CD14-positive monocyte (primary cell): ENCODE data around the gene TNFAIP2. TPM values are rescaled to one million over a fixed set of nuclear protein-coding genes. Genes with fewer than 3 reads are reported as not detected.

ENCODE experiments used
- DNase-seq, 3 donors: peaks; one replicate each; pipeline ENCODE4 v3.0.0-alpha.2; 2011 to 2022
- H2AFZ ChIP-seq: 2 replicates; pipeline ENCODE4 v1.6.0; 2012; ENCODE audit warnings: mild to moderate bottlenecking, low read depth, low read length, inconsistent platforms; ENCODE audit not compliant: insufficient read depth, poor library complexity, severe bottlenecking
- H3K27ac ChIP-seq, 2 donors: 1 replicate in 1 of 2; 2 replicates in 1 of 2; pipeline ENCODE4 v1.5.1; 2012 to 2013; ENCODE audit warnings: low read length in 2 of 2, control low read depth in 1 of 2, inconsistent platforms in 1 of 2, low read depth in 1 of 2, mild to moderate bottlenecking in 1 of 2
- H3K27me3 ChIP-seq, 2 donors: one replicate each; pipeline versions ENCODE4 v1.6.0 to v1.6.1; 2011 to 2013; ENCODE audit warnings: low read length in 2 of 2; ENCODE audit not compliant: control insufficient read depth in 2 of 2, insufficient read depth in 2 of 2
- H3K36me3 ChIP-seq, 2 donors: replicated peaks in 1 of 2; 1 replicate in 1 of 2; 2 replicates in 1 of 2; pipeline versions ENCODE4 v1.5.1 to v1.6.1; 2012 to 2013; ENCODE audit warnings: low read length in 2 of 2, control low read depth in 1 of 2, inconsistent platforms in 1 of 2, mild to moderate bottlenecking in 1 of 2; ENCODE audit not compliant: insufficient read depth in 2 of 2, control insufficient read depth in 1 of 2
- H3K4me1 ChIP-seq, 2 donors: 1 replicate in 1 of 2; 2 replicates in 1 of 2; pipeline versions ENCODE4 v1.5.1 to v1.6.1; 2012 to 2013; ENCODE audit warnings: low read length in 2 of 2, control low read depth in 1 of 2, inconsistent platforms in 1 of 2, mild to moderate bottlenecking in 1 of 2, moderate library complexity in 1 of 2; ENCODE audit not compliant: insufficient read depth in 2 of 2, control insufficient read depth in 1 of 2
- H3K4me2 ChIP-seq: replicated peaks from 2 replicates; pipeline ENCODE3; 2012; ENCODE audit warnings: low read length, moderate library complexity, mild to moderate bottlenecking; ENCODE audit not compliant: poor library complexity, severe bottlenecking; ENCODE audit errors: extremely low read depth
- H3K4me3 ChIP-seq, 3 experiments: fragments of 200-600 bp in 1 of 3; sonication (generic) in 1 of 3; replicated peaks in 1 of 3; 1 replicate in 2 of 3; 2 replicates in 1 of 3; pipeline ENCODE4 v1.5.1; 2011 to 2013; ENCODE audit warnings: low read length in 3 of 3, mild to moderate bottlenecking in 3 of 3, control low read depth in 2 of 3, low read depth in 2 of 3, inconsistent platforms in 1 of 3, moderate library complexity in 1 of 3
- H3K79me2 ChIP-seq: 2 replicates; pipeline ENCODE4 v1.6.0; 2012; ENCODE audit warnings: mild to moderate bottlenecking, control low read depth, inconsistent platforms, low read length, moderate library complexity; ENCODE audit not compliant: insufficient read depth
- H3K9ac ChIP-seq: 2 replicates; pipeline ENCODE4 v1.6.0; 2017; ENCODE audit warnings: low read length, mild to moderate bottlenecking; ENCODE audit not compliant: insufficient read depth, poor library complexity, severe bottlenecking
- H3K9me3 ChIP-seq, 2 donors: replicated peaks in 1 of 2; 1 replicate in 1 of 2; 2 replicates in 1 of 2; pipeline versions ENCODE4 v1.5.1 to v1.6.1; 2012 to 2013; ENCODE audit warnings: low read length in 2 of 2, control low read depth in 1 of 2; ENCODE audit not compliant: control insufficient read depth in 1 of 2, insufficient read depth in 1 of 2
- H4K20me1 ChIP-seq: 2 replicates; pipeline ENCODE4 v1.6.0; 2012; ENCODE audit warnings: mild to moderate bottlenecking, low read length, control low read depth, moderate library complexity; ENCODE audit not compliant: insufficient read depth
- H3K27ac Mint-ChIP-seq, 7 donors: one replicate each; pipeline ENCODE4 v1.8.0; 2020; ENCODE audit warnings: mild to moderate bottlenecking in 7 of 7, mixed read lengths in 7 of 7, moderate library complexity in 6 of 7, inconsistent platforms in 2 of 7
- H3K27me3 Mint-ChIP-seq, 3 donors: one replicate each; pipeline ENCODE4 v1.8.0; 2021 to 2022; ENCODE audit warnings: low read depth in 3 of 3, mild to moderate bottlenecking in 3 of 3, mixed read lengths in 3 of 3, moderate library complexity in 3 of 3, inconsistent platforms in 1 of 3
- H3K36me3 Mint-ChIP-seq, 2 donors: one replicate each; pipeline ENCODE4 v1.8.0; 2020; ENCODE audit warnings: mixed read lengths in 2 of 2, inconsistent platforms in 1 of 2, mild to moderate bottlenecking in 1 of 2
- H3K4me1 Mint-ChIP-seq: one replicate; pipeline ENCODE4 v1.8.0; 2020; ENCODE audit warnings: mild to moderate bottlenecking, mixed read lengths
- H3K4me3 Mint-ChIP-seq, 2 donors: one replicate each; pipeline ENCODE4 v1.8.0; 2020; ENCODE audit warnings: mild to moderate bottlenecking in 2 of 2, mixed read lengths in 2 of 2, moderate library complexity in 1 of 2
- H3K9me3 Mint-ChIP-seq, 7 donors: one replicate each; pipeline ENCODE4 v1.8.0; 2020 to 2022; ENCODE audit warnings: mixed read lengths in 7 of 7, mild to moderate bottlenecking in 6 of 7, moderate library complexity in 6 of 7, inconsistent platforms in 2 of 7
- CTCF ChIP-seq: fragments of 200-600 bp; IDR thresholded peaks from one replicate; pipeline ENCODE4 v1.8.0; 2022; ENCODE audit warnings: antibody characterized with exemption, mild to moderate bottlenecking
- WGBS: methylation state at CpG from one replicate; pipeline ENCODE4 v1.1.5; 2013; ENCODE audit warnings: missing lambda C conversion rate; ENCODE audit not compliant: insufficient coverage; 5-methylcytosine and 5-hydroxymethylcytosine counted together
- intact Hi-C, 2 donors: fragments of 100-400 bp; cut with micrococcal nuclease; formaldehyde crosslinking; loops; one replicate each; pipeline versions ENCODE4 v1.15.0 to v1.15.1; 2023
- polyA plus RNA-seq, 3 donors: library from polyadenylated mRNA; depleted of rRNA in 1 of 3; unstranded in 2 of 3; stranded (reverse) in 1 of 3; fragments of 300-500 nt in 2 of 3; fragments of >200 nt in 1 of 3; fragmentation: Illumina TruSeq in 2 of 3; gene quantifications; 1 replicate in 2 of 3; 2 replicates in 1 of 3; pipeline ENCODE4 v1.2.3, GENCODE V29; 2012 to 2021

TNFAIP2 gene
- polyA plus RNA-seq, 3 donors: 41.5 to 1,807 (median 50.8) TPM

GRCh38 chr14:103121846-103122584, 1.2 kb upstream of the TNFAIP2 start:
- Histone ChIP-seq H3K4me1 (peaks cover 75 to 92% of the 10 kb centered on the region in 2 donors), H3K36me3 (peaks cover 18 to 22% of the 10 kb centered on the region in 2 donors), H3K4me3 (peak overlapping the region; percentile 70 to 95 (median 95)), H2AFZ (no peak overlapping the region), H4K20me1 (peaks cover 36% of the 10 kb centered on the region), H3K79me2 (peaks cover 55% of the 10 kb centered on the region), H3K9me3 (no peaks in the 10 kb centered on the region), H3K27me3 (no peaks in the 10 kb centered on the region), H3K27ac (peak overlapping the region; percentile 99), H3K4me2 (peak overlapping the region; percentile 84), H3K9ac (peak overlapping the region; percentile 95)
- no peak for TF ChIP-seq CTCF
- 1% methylated on average over 14 of the region's 23 CpGs for WGBS
- DNase-seq: peak; percentile 68 to 94 (median 79)
- Mint-ChIP-seq H3K9me3 (peaks cover 0 to 2% (median 0%) of the 10 kb centered on the region in 7 donors), H3K4me1 (peaks cover 64% of the 10 kb centered on the region), H3K4me3 (peak overlapping the region; percentile 87 to 94), H3K27me3 (peaks cover 0 to 2% (median 0%) of the 10 kb centered on the region in 3 donors), H3K36me3 (peaks cover 15 to 26% of the 10 kb centered on the region in 2 donors), H3K27ac (peak overlapping the region; percentile 96 to 99 (median 98))
- intact Hi-C loops: loop anchor here in 1 of 2 donors (2.0 kb wide), 1 partner anchor 17 kb away; no protein-coding TSS in a partner anchor

- no peaks in the 10 kb centered on the region for H3K27me3 ChIP-seq
- no peak for DNase-seq
- H3K79me2 ChIP-seq: peaks cover 59% of the 10 kb centered on the region
- peak overlapping the region; percentile 96 to 99 (median 98) for H3K27ac Mint-ChIP-seq
- H3K9me3 Mint-ChIP-seq: peaks cover 0 to 2% (median 0%) of the 10 kb centered on the region in 7 donors
- H3K4me3 ChIP-seq: peak overlapping the region; percentile 70 to 95 (median 95)
- H3K36me3 ChIP-seq: peaks cover 20 to 25% of the 10 kb centered on the region in 2 donors
- 5% methylated on average over 14 of the region's 15 CpGs for whole genome bisulfite sequencing
- peak overlapping the region; percentile 95 for H3K9ac ChIP-seq
- H3K4me2 ChIP-seq: peak overlapping the region; percentile 84
- H3K4me1 Mint-ChIP-seq: peaks cover 63% of the 10 kb centered on the region
- no peaks in the 10 kb centered on the region for H3K9me3 ChIP-seq
- TF ChIP-seq CTCF: no peak
- H3K4me3 Mint-ChIP-seq: peak overlapping the region; percentile 87 to 94
- H4K20me1 ChIP-seq: peaks cover 40% of the 10 kb centered on the region
- peak overlapping the region; percentile 99 for H3K27ac ChIP-seq
- H3K36me3 Mint-ChIP-seq: peaks cover 18 to 30% of the 10 kb centered on the region in 2 donors
- peaks cover 0 to 2% (median 0%) of the 10 kb centered on the region in 3 donors for H3K27me3 Mint-ChIP-seq
- peaks cover 73 to 90% of the 10 kb centered on the region in 2 donors for H3K4me1 ChIP-seq
- intact Hi-C loops: loop anchor here in 1 of 2 donors (2.0 kb wide), 1 partner anchor 18 kb away; no protein-coding TSS in a partner anchor
- H2AFZ ChIP-seq: peak overlapping the region; percentile 66
These were observed 695 bp upstream of the TNFAIP2 start for GRCh38 chr14:103122585-103122946.
